HepG2 (cell line): ENCODE data around the gene TMEM235. TPM values are rescaled to one million over a fixed set of nuclear protein-coding genes. Genes with fewer than 3 reads are reported as not detected.
A peak's percentile ranks its signal among the peaks of the same experiment; 100 is the strongest.

ENCODE experiments used
- ETV5 ChIP-seq: IDR thresholded peaks from 2 replicates; pipeline ENCODE4 v1.6.1; 2018; ENCODE audit warnings: missing biosample characterization, missing genetic modification reagents, inconsistent platforms, borderline replicate concordance
- HIVEP1 ChIP-seq: sonication (generic); formaldehyde crosslinking; IDR thresholded peaks from 2 replicates; pipeline ENCODE4 v1.4.0; 2020; ENCODE audit warnings: mild to moderate bottlenecking, missing genetic modification reagents
- PHF21A ChIP-seq: sonication (generic); formaldehyde crosslinking; IDR thresholded peaks from 2 replicates; pipeline ENCODE4 v1.5.0; 2020; ENCODE audit warnings: mild to moderate bottlenecking, missing genetic modification reagents
- UBTF ChIP-seq: sonication (generic); formaldehyde crosslinking; IDR thresholded peaks from 2 replicates; pipeline ENCODE4 v1.4.0; 2020; ENCODE audit warnings: mild to moderate bottlenecking, missing genetic modification reagents
- ZBTB21 ChIP-seq: sonication (generic); formaldehyde crosslinking; IDR thresholded peaks from 2 replicates; pipeline ENCODE4 v1.4.0; 2020; ENCODE audit warnings: missing genetic modification reagents
- ZNF580 ChIP-seq: IDR thresholded peaks from 2 replicates; pipeline ENCODE4 v1.6.1; 2016; ENCODE audit warnings: low read depth, borderline replicate concordance
- ZSCAN5A ChIP-seq: sonication (generic); formaldehyde crosslinking; IDR thresholded peaks from 2 replicates; pipeline ENCODE4 v1.8.0; 2022; ENCODE audit warnings: mild to moderate bottlenecking, missing genetic modification reagents, borderline replicate concordance
- polyA plus RNA-seq, 8 experiments: library from polyadenylated mRNA; depleted of rRNA in 3 of 8; stranded (reverse) in 7 of 8; unstranded in 1 of 8; fragments of >200 nt; fragmentation: Illumina TruSeq in 4 of 8; extraction: Trizol in 4 of 8; gene quantifications; 2 replicates each; pipeline versions ENCODE4 v1.2.1 to v1.2.3, GENCODE V29; 2011 to 2016; ENCODE audit warnings: low read depth in 4 of 8, missing spikeins in 1 of 8, mixed read lengths in 1 of 8; ENCODE audit not compliant: insufficient read depth in 1 of 8
- total RNA-seq, 5 experiments: library from RNA; depleted of rRNA; stranded (reverse); fragments of >200 nt; fragmentation: Illumina TruSeq; extraction: Trizol; gene quantifications; 2 replicates each; pipeline ENCODE4 v1.2.3, GENCODE V29; 2016; ENCODE audit warnings: low read depth in 1 of 5
- TF ChIP-seq, protein P1 (sequence below): sonication (generic); formaldehyde crosslinking; conservative IDR thresholded peaks from 2 replicates; pipeline ENCODE4 v1.4.0; 2020; ENCODE audit warnings: mild to moderate bottlenecking, missing genetic modification reagents, moderate library complexity
- TF ChIP-seq, protein P2 (sequence below): sonication (generic); formaldehyde crosslinking; IDR thresholded peaks from 2 replicates; pipeline ENCODE4 v1.5.1; 2020; ENCODE audit warnings: missing genetic modification reagents, mild to moderate bottlenecking, borderline replicate concordance
- TF ChIP-seq, protein P3 (sequence below): sonication (generic); formaldehyde crosslinking; IDR thresholded peaks from 2 replicates; pipeline ENCODE4 v1.9.0; 2022; ENCODE audit warnings: missing genetic modification reagents, mild to moderate bottlenecking, borderline replicate concordance
- TF ChIP-seq, protein P4 (sequence below): sonication (generic); formaldehyde crosslinking; conservative IDR thresholded peaks from 2 replicates; pipeline ENCODE4 v1.5.0; 2020; ENCODE audit warnings: missing genetic modification reagents

Gene TMEM235
- total and polyA plus RNA-seq, 2 of the 13 experiments (the other 11 are each of a cell fraction or from before 2014, with no cell fraction given): not detected

DNA sequence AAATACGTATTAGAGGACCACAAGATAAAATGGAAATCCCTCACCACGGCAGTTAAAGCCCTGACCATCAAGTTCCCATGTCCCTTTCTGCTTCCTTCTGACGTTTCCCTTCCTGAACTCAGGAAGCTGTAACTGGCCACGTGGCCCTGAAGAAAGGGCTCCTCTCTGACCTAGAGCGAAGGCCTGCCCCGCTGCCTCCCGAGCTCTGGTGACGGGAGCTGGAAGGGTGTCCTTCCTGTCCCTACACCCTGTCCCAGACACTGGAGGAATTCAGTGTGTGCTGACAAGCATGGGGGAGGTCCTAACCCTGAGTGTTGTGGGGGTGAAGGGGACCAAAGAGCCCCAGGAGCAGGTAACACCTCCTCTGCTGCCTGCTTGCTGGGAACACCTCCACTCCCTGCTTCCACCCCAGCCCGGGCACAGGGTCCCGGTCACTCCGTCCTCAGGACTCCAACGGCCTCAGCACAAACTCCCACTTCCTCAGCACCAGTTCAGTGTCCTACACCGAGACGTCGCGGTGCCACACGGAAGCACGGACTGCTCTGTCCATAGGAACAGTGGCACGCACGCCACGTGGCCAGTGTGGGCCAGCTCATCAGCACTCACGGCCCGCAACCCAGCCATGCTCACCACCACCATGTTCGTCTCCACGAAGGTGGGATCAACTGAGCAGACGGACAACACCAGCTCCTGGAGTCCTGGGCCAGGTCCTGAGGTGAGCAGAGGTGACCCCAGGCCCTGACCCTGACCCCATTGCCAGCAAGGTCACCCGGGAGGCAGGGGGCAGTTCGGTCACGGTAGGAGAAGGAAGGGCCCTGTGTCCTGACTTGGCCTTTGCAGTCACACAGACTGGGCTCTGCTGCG lies 16.9 kb downstream of the TMEM235 start (continued):
- no peak for TF ChIP-seq ZNF580
- TF ChIP-seq, protein P1, sequence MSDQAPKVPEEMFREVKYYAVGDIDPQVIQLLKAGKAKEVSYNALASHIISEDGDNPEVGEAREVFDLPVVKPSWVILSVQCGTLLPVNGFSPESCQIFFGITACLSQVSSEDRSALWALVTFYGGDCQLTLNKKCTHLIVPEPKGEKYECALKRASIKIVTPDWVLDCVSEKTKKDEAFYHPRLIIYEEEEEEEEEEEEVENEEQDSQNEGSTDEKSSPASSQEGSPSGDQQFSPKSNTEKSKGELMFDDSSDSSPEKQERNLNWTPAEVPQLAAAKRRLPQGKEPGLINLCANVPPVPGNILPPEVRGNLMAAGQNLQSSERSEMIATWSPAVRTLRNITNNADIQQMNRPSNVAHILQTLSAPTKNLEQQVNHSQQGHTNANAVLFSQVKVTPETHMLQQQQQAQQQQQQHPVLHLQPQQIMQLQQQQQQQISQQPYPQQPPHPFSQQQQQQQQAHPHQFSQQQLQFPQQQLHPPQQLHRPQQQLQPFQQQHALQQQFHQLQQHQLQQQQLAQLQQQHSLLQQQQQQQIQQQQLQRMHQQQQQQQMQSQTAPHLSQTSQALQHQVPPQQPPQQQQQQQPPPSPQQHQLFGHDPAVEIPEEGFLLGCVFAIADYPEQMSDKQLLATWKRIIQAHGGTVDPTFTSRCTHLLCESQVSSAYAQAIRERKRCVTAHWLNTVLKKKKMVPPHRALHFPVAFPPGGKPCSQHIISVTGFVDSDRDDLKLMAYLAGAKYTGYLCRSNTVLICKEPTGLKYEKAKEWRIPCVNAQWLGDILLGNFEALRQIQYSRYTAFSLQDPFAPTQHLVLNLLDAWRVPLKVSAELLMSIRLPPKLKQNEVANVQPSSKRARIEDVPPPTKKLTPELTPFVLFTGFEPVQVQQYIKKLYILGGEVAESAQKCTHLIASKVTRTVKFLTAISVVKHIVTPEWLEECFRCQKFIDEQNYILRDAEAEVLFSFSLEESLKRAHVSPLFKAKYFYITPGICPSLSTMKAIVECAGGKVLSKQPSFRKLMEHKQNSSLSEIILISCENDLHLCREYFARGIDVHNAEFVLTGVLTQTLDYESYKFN (CRISPR knock-in tag): no peak
- no peak for TF ChIP-seq PHF21A (CRISPR knock-in tag)
- TF ChIP-seq, protein P2, sequence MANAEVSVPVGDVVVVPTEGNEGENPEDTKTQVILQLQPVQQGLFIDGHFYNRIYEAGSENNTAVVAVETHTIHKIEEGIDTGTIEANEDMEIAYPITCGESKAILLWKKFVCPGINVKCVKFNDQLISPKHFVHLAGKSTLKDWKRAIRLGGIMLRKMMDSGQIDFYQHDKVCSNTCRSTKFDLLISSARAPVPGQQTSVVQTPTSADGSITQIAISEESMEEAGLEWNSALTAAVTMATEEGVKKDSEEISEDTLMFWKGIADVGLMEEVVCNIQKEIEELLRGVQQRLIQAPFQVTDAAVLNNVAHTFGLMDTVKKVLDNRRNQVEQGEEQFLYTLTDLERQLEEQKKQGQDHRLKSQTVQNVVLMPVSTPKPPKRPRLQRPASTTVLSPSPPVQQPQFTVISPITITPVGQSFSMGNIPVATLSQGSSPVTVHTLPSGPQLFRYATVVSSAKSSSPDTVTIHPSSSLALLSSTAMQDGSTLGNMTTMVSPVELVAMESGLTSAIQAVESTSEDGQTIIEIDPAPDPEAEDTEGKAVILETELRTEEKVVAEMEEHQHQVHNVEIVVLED: 0 out of 2 replicates have a peak, but pooled peaks have one; percentile 13
- peak; percentile 44; the same call in 1 of the 2 replicates for TF ChIP-seq ETV5 (CRISPR knock-in tag)
- TF ChIP-seq, protein P3, sequence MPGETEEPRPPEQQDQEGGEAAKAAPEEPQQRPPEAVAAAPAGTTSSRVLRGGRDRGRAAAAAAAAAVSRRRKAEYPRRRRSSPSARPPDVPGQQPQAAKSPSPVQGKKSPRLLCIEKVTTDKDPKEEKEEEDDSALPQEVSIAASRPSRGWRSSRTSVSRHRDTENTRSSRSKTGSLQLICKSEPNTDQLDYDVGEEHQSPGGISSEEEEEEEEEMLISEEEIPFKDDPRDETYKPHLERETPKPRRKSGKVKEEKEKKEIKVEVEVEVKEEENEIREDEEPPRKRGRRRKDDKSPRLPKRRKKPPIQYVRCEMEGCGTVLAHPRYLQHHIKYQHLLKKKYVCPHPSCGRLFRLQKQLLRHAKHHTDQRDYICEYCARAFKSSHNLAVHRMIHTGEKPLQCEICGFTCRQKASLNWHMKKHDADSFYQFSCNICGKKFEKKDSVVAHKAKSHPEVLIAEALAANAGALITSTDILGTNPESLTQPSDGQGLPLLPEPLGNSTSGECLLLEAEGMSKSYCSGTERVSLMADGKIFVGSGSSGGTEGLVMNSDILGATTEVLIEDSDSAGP (CRISPR knock-in tag): peak; percentile 60
- peak; percentile 33; the same call in 1 of the 2 replicates for TF ChIP-seq UBTF
- TF ChIP-seq HIVEP1: no peak
- no peak for TF ChIP-seq ZSCAN5A (CRISPR knock-in tag)
- no peak for TF ChIP-seq ZBTB21
- TF ChIP-seq, protein P4, sequence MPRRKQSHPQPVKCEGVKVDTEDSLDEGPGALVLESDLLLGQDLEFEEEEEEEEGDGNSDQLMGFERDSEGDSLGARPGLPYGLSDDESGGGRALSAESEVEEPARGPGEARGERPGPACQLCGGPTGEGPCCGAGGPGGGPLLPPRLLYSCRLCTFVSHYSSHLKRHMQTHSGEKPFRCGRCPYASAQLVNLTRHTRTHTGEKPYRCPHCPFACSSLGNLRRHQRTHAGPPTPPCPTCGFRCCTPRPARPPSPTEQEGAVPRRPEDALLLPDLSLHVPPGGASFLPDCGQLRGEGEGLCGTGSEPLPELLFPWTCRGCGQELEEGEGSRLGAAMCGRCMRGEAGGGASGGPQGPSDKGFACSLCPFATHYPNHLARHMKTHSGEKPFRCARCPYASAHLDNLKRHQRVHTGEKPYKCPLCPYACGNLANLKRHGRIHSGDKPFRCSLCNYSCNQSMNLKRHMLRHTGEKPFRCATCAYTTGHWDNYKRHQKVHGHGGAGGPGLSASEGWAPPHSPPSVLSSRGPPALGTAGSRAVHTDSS (CRISPR knock-in tag): no peak
